Measurements from ENCODE around the gene HDAC4.

HDAC4 gene

DNA sequence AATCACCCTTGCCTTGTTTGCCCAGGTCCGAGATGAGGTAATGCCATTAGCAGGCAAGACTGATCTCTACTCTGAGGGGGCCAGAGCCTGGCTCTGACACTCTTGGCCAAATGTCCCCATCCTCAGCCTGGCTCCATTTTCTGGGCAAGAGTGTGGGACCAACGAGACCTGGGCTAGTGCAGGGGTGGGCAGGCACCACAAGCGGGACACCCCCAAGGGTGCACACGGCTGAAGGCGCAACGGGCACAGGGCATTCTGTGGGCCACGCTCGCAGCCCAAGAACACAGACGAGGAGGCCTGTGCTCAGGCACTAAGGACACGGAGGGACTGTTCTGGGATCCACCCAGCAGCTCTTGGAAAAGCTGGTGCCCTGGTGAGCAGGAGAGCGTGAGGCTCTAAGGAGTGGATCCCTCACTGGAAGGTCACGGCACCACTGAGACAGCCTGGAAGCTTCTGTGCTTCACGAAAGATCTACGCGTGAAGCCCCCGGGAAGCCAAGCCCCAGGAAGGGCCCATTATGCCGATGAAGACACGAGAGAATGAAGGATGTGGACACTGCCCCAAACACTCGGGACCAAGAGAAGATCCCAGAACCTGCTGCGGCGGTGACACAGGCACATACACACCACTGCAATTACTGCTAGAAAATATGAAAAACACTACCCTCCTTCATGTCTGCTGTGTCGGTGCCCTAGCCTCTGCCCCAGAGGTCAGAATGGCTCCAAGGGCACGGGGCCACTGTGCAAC lies 138.2 kb downstream of the HDAC4 start:
- no peak for DNase-seq

DNA sequence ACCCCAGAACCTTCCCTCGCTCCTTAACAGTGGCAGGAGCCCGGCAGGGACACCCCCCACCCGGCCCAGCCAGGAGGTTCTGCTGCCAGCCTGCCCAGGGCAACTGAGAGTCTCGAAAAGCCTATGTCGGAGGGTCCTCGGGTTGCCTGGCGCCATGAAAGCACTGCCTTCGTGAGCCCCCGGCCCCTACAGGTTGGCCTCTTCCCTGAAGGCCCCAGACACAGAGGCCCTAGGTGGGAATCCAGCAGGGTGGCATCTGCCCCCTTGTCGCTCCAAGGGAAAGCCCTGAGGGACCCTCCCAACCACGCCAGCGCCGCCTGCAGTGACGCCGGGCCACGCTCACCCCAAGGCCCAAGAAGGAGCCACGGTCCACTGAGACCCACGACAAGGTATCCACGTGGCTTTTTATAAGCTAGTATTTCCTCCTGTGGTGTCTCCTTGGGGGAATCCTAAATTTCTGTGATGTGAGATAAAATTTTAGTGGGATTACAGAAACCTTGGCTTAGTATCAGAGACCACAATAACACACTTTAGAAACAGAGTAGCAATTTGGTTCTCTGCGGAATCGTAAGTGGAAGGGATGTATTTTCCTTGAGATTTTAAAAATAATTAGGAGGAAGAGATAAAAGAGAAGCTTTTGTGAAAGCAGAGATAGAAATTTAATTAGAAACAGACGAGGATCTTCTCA lies 138.9 kb downstream of the HDAC4 start:
- DNase-seq, result no peak

DNA sequence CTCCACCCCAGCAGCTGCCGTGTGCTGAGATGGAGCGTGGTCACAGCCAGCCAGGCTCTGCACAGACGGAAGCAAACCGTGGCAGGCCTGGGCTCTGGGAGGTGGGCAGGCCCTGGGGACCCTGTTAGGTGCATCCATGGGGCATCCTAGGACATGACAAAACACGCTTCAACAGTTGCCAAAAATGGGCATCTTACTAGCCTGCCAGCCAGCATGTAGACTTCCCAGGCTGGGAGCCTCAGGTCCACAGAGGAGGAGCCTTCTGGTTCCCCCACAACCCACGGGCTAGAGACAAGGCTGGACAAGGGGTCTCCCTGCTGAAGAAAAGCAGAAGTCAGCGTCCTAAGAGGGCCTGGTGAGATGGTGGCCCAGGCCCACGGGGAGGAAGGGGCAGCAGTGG lies 139.5 kb downstream of the HDAC4 start:
- DNase-seq, result no peak

DNA sequence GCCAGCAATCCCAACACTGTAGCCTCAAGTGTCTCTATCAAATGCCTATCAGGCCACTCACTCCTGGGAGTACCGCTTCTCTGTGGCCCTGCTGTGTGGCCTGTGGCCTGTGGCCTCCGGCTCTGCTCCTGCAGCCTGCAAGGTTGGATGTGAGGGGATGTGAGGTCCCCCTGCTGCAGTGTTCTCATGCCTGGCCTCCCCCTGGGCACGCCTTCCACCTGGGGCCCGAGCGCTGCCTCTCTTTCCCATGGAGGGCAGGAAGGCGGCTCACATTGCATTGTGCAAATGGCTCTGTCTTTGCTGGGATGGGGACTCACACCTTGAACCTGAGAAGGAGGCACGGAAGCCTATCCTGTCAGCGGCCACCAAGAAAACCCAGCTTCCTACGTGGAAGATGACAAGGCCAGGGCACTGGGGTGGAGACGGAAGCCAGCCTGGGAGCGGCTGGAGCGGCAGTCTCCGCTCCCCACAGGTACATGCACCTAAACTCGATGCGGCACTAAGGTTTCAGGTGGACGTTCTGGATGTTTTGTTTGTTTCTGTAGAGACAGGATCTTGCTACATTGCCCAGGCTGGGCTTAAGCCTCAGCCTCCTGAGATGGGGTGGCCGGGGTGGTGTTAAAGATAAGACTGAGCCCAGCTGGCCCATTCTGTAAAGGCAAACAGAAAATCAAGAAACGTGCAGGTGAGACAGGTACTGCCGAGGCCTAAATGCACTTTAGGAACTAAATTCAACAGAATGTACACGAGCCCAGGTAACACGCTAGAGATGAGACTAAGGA lies 140.1 kb downstream of the HDAC4 start:
- no peak for DNase-seq

DNA sequence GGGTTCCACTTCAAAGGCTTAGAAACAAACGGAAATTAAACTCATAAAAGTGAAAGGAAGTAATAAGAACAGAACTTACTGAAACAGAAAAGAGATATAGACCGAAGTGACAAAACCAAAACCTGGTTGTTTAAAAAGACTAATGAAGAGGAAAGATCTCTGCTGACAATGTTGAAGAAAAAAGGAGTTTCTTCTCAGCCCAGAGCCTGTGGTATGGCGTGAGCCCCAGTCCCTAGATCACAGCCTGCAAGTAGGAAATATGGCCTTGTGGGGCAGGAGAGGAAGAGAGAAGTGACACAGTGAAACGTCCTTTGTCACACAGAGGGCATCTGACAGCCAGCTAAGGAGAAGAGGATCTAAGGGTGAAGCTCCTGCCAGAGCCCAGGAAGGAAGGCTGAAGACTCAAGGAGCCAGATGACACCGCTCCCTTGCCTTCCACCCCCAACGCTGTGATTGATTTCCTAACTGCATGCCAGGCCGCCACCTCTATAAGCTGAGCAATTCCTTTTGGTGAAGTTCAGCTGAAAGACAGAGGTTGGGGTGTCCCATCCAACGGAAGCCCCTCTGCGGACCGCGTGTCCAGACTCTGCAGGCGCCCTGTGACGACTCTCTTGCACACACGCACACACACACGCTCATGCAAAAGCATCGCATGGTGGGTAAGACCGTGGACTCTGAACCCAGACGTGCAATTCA lies 141.1 kb downstream of the HDAC4 start:
- DNase-seq, result no peak

DNA sequence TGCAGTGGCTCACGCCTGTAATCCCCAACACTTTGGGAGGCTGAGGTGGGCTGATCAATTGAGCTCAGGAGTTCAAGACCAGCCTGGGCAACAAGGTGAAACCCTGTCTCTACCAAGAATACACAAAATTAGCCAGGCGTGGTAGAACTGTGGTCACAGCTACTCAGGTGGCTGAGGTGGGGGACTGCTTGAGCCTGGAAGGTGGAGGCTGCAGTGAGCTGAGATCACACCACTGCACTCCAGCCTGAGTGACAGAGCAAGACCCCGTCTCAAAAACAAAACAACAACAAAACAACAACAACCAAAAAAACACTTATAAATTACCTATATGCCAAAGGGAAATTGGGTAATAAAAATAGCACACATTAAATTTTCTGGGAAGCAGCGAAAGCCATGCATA lies 141.6 kb downstream of the HDAC4 start:
- no peak for DNase-seq

DNA sequence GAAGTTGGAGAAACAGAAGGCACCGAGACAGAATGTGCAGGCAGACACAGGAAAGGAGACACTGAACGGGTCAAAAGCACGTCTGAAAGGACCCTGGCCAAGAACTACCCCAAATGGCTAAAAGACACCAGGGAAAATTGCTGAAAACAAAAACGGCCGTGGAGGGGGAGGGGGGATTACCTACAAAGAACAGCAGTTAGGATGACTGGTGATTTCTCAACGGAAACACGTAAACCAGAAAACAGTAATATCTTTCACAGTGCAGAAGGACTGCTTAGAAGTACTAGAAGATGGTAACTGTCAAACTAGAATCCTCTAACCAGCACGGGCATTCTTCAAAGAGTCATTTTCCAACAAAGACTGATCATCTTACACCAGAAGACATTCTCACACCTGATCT lies 142.6 kb downstream of the HDAC4 start:
- no peak for DNase-seq

DNA sequence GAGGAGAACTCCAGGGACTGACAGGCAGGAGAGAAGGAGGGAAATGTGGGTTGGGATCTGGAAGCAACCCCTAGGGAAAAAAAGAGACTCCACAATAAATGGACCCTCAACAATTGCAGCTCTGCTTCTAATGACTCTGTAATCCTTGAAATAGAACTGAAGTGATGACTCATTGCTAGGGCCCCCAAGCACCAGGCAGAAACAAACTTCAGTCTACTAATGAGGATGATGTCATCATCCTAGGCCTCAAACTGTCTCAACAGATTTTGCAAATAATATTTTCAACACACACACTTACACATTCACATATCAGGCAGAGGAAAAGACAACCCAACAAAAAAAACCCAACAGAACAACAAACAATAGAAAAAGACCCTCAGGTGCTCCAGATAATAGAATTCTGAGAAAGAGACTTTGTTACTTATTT lies 143.3 kb downstream of the HDAC4 start:
- no peak for DNase-seq

DNA sequence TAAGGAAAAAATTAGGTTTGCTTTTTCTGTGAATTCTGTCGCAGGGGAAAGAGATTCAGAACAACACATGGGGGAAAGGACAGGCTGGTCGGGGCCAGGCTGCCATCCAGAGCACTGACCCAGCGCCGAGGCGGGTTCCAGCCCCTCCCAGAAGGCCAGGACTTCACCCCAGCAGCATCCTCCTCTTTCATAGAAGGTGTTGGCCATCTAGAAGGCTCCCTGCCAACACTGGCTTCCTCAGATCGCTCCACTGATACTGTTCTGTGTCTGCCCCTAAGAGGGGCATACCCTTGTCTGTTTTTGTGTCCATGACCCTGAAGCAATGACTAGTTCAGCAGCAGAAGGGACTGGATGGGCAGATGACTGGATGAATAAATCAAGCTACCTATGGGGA lies 144.5 kb downstream of the HDAC4 start:
- DNase-seq, result no peak

DNA sequence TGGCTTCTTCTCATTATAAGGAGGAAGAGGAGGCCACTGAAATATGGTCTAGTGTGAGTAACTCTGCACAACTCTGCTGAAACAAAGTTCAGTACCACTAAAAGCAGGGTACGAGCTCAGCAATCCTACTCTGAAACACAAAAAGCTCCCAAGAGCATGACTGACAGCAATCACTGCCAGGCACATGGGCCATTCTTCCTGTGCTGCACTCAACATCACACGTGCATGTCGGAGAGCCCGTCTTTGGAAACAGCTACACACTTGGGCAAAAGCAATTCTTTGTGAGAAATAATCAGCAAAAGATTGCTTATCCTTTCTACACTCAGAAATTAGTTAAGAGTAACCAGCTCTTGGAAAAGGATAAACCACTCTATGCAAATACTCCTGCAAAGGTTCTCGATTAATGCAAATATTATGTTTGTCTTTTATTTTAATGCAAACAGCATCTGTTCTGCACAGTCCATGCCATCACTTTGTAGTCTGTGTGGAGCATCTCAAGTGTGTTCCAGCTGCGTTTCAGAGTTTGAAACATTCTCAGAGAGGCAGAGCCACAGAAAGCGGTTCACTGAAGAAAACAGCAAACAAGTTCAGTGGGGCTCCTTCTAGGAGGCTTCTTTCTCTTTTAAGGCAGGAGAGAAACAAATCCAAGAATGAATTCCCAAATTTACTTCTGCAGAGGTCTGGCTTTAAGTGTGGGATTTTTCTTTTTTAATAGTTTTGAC lies 145.0 kb downstream of the HDAC4 start:
- no peak for DNase-seq

DNA sequence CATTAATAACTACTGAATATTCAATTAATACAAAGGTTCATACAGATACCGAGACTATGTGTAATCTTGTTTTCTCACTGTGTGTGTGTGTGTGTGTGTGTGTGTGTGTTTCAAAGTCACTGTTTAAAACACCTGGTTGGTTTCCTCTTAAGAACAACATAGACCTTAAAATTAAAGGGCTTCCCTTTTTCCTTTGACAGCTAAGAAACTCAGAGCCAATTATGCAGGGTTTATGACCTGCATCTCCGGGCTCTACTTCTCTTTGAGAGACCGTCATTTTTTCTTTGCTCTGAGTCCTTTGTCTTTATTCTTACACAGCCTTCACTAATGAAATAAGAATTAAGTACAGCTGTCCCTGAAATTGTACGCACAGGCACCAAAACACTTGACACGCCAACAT lies 145.6 kb downstream of the HDAC4 start:
- DNase-seq, result no peak

DNA sequence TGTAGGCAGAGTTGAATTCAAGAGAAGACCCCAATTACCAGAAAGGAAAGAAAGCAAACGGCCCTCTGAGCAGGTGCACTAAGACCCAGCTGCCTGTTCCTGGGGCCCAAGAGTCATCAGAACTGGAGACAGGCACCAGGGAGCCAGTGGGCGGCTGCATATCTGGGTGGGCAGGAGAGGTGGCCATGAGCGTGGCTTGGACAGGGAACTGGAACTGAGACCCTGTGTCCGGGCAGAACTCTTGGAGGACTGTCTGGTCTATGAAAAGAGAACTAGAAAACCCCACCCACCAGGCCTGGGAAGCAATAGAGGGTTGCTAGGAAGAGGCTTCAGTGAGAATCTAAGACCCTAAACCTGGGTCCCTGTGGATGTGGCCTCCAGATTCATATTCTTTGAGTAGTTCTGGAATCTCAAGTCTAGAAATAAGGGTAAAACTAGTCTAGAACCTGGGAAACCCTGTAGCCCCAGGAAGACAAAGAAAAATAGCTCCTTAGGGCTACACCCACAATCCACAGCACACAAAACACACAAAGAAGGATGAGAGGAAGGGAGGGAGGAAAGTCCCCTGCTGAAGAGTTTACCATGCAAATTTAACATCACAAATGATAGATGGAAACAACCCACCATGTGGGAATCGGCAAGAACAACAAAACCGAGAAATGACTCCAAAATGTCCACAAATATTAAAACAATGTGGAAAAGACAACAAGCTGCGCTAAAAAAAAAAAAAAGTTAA lies 147.0 kb downstream of the HDAC4 start:
- DNase-seq, result no peak

DNA sequence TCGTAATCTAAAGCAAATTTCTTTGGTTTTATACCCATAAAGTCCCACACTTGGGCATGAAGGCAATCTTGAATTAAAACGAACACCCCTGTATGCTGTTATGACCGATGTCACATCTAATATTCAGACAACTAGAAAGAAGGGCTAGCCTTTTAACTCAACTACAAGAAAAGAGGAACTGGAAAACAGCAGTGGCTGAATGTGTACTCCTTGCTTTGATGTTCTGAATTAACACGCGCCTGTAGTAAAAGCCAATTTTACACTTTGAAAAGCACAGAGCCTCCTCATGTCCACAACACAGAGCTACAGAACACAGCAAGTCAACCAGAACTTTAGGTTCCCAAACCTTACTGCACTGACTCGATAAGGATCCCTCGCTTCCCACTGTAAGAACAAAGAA lies 147.6 kb downstream of the HDAC4 start:
- no peak for DNase-seq

DNA sequence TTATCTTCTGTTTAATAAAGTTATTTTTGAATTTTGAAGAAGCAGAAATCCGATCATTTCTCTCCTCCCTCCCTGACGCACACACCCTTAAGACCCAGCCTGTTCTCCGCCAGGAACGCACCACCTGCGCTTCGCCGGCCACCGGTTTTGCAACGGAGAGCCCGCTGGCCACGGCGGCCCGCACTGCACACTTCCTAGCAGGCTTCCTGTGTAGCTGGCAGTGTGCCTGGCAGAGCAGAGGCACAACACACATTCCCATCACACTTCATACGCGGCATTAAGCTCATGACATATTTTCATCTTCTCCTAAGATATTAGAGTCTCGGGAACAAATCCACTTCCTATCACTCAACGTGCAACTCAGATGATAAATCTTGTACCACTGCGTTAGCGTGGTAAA lies 148.0 kb downstream of the HDAC4 start:
- no peak for DNase-seq

DNA sequence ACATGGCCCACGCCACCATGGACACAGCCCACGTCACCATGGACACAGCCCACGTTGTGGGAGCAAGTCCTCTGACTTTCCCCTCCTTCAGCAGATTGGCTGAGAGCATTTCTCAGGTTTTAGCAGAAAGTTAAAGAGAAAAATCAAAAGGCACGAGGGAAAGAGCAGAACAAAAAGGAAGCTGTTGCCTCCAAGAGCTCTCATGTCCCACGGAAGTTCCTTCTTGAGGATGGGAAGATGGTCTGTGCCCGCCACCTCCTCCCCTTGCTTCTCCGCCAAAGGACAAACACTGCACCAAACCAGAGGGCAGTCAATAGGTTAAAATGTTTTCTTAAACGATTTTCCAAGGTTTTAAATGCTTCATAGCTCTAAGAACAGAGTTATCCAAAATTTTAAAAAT lies 148.4 kb downstream of the HDAC4 start:
- no peak for DNase-seq

DNA sequence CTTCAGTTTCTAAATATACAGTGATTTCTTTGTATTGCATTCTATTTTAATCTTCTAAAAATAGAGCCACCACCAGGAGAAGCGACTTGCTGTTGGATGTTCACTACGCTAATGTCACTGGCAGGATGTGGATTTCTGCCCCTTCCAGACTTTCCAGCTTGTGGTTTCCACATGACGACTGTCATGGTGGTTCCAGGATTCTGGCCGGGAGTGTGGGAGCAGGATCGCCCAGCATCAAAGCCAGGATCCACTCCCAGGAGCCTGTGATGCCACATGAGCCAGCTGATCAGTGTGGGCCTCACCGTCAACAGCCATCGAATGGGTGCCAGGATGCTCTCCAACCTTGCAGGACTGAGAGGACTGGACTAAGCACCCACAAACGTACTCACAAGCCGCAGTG lies 148.8 kb downstream of the HDAC4 start:
- no peak for DNase-seq

DNA sequence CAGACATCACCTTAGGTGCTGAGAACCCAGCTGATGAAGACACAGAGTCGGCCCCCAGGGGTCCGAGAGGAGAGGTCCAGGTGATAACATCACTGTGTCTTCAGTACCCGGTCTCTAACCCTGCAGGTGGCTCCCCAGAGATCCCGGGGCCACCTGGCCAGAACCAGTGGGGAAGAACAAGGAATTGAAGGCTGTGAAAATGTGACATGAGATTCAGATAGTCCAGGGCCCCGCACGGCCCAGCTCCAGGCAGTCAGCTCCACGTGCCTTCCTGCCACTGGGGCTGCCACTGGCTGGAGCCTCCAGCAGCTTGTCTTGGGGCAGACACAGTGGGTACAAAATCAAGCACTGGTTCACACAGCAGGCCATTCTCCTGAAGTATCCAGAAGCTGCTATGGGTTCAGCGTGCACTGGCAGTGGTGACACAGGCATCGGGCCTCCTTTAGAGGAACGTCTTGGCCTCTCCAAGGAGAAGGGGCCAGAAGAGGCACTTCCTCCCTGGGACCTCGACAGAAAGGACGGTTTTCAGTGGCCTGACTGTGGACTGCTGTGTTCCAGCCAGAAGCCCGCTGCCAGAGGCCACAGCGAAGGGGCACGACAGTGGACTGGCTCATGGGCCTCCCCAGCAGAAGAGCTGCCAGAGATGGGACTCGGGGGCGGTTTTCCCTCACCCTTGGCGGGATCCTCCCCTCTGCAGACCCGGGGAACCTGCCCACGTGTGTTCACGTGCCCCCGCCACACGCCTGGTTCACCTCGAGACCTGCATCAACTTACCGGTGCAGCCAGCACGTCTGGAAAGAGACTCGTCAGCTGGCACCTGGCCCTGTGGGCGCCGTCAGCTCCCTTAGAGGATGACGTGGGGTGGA lies 150.4 kb downstream of the HDAC4 start:
- no peak for DNase-seq

DNA sequence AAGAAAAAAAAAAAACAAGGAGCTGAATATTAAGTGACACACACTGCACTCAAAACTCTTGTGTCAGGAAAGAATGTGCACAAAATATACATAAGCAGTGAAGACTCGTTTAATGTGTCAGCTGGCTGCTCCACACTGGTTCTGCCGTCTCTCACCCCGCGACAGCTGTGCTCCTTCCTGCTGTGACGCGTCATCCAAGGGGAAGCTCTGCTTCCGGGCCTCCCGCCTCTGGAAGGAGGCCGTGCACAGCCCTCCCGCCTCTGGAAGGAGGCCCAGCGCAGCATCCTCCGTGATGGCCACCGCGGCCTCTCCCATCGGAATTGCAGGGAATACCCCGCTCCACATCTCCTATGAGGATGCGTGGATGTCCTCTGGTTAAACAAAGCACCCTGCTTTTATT lies 151.0 kb downstream of the HDAC4 start:
- DNase-seq, result no peak

DNA sequence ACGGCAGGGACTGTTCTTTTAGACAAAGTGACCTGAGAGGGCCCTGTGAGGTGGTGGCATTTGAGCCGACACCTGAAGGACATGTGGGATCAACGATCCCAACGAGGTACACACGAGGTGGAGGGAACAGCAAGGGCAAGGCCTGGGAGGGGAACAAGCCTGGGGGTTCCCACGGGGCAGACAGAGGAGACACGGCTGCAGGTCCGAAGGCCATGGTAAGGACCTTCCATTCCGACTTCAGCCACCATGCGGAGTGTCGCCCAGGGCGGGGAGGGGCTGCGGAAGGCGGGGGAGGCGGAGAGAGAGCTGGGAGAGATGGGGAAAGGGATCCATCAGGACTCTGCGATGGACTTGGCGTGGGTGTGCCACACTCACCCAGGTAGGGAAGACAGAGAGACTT lies 151.8 kb downstream of the HDAC4 start:
- DNase-seq, result no peak

DNA sequence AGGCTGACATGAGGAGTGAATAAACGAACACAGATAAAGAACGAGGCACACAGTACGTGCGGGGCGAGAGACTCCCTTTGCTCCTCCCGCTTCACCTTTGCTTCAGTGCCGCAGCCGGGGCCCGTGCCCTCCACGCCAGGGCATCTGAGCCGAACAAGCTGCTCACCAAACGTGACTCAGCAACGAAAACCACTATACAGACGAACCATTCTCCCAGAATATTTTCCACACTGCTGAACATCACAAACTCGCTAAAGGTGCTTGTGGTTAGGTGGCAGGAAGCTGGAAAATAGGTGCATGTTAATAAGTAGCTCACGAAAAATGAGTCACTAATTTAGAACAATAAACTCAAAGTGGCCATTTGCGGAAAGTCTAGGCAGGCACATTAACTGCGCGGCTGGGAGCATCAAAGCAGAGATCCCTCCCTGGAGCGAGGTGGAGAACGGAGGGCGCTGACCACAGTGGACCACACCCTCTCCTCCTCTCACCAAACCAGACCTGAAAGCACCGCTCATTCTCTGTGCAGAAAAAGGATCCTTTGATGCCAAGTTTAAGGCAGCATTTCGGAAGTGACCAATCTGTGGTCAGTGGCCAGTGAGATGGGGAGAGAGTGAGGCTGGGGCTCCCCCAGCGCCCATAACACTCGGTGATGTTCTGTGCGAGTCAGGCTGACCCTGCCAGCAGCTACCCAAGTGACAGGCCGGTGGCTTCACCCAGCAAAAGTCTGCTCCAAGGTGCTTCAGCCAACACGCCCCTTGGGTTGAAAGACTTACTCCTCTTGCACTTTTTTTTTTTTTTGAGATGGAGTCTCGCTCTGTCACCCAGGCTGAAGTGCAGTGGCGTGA lies 153.2 kb downstream of the HDAC4 start:
- DNase-seq, result no peak
